Kidney (tissue), 14 donors: Measurements from ENCODE around the gene TMEM35B. TPM values are rescaled to one million over a fixed set of nuclear protein-coding genes. Genes with fewer than 3 reads are reported as not detected.

Experiments used
- DNase-seq, 5 donors: peaks; one replicate each; pipeline ENCODE4 v3.0.0-alpha.2; 2013 to 2020
- FAIRE-seq: peaks from 2 replicates; lab custom pipeline; 2012; peaks lifted over from hg19 to GRCh38; lab: Jason Lieb, UNC
- H3K27ac ChIP-seq, 2 donors: one replicate each; pipeline ENCODE4 v1.7.0; 2013; ENCODE audit warnings: low read depth in 2 of 2, low read length in 2 of 2, inconsistent platforms in 1 of 2
- H3K27me3 ChIP-seq: one replicate; pipeline ENCODE4 v1.7.1; 2013; ENCODE audit warnings: low read length, inconsistent platforms; ENCODE audit not compliant: control insufficient read depth, insufficient read depth
- H3K36me3 ChIP-seq, 3 donors: one replicate each; pipeline versions ENCODE4 v1.7.0 to v1.7.1; 2013; ENCODE audit warnings: low read length in 3 of 3, control low read depth in 1 of 3, inconsistent platforms in 1 of 3; ENCODE audit not compliant: insufficient read depth in 3 of 3, control insufficient read depth in 2 of 3
- H3K4me1 ChIP-seq, 3 donors: one replicate each; pipeline versions ENCODE4 v1.7.0 to v1.7.1; 2013; ENCODE audit warnings: low read length in 3 of 3, inconsistent platforms in 1 of 3, low read depth in 1 of 3; ENCODE audit not compliant: control insufficient read depth in 2 of 3, insufficient read depth in 2 of 3
- H3K4me3 ChIP-seq, 3 donors: one replicate each; pipeline versions ENCODE4 v1.7.0 to v1.8.1; 2013; ENCODE audit warnings: low read length in 3 of 3, control low read depth in 1 of 3, inconsistent platforms in 1 of 3
- H3K9ac ChIP-seq, 3 donors: one replicate each; pipeline versions ENCODE4 v1.7.0 to v1.7.1; 2013; ENCODE audit warnings: low read length in 3 of 3, control low read depth in 1 of 3, inconsistent platforms in 1 of 3
- H3K9me3 ChIP-seq, 3 donors: one replicate each; pipeline versions ENCODE4 v1.7.0 to v1.7.1; 2013; ENCODE audit warnings: low read length in 3 of 3, control low read depth in 1 of 3, inconsistent platforms in 1 of 3; ENCODE audit not compliant: control insufficient read depth in 2 of 3, insufficient read depth in 1 of 3
- intact Hi-C: fragments of 100-400 bp; cut with DNase I; formaldehyde crosslinking; loops from one replicate; pipeline ENCODE4 v1.11.1; 2022
- polyA plus RNA-seq: library from polyadenylated mRNA; stranded (reverse); fragments of 350-450 nt; fragmentation: Illumina TruSeq; extraction: RNeasy Lipid Tissue Mini Kit (QIAGEN cat#74804); gene quantifications from one replicate; pipeline ENCODE4 v1.2.3, GENCODE V29; 2014; ENCODE audit warnings: low read depth, low replicate concordance; ENCODE audit not compliant: insufficient read depth
- total RNA-seq: library from RNA; stranded (reverse); fragmentation: NEBNext Ultra II Directional; extraction: Animal tissue kit (Norgen Biotek cat#: 25700); gene quantifications from one replicate; pipeline ENCODE4 v1.2.1, GENCODE V29; 2021
- TF ChIP-seq, protein P1 (sequence below): IDR thresholded peaks from 3 replicates; pipeline ENCODE4 v1.5.1; 2012; ENCODE audit warnings: mild to moderate bottlenecking, moderate library complexity, borderline replicate concordance; ENCODE audit not compliant: insufficient read depth; ENCODE audit errors: extremely low read depth
- donor health status: control.
- donor health status: control.
- donor health status: control.
- donor health status: control.
- donor health status: control.
- donor health status: DM: yes; HTN: yes; CAD: no.
- donor health status: Normal renal cell carcinoma (clear cell type).

TMEM35B gene
- total and polyA plus RNA-seq, 2 donors from 2014 or later, result 44.2 to 48.3 TPM

DNA sequence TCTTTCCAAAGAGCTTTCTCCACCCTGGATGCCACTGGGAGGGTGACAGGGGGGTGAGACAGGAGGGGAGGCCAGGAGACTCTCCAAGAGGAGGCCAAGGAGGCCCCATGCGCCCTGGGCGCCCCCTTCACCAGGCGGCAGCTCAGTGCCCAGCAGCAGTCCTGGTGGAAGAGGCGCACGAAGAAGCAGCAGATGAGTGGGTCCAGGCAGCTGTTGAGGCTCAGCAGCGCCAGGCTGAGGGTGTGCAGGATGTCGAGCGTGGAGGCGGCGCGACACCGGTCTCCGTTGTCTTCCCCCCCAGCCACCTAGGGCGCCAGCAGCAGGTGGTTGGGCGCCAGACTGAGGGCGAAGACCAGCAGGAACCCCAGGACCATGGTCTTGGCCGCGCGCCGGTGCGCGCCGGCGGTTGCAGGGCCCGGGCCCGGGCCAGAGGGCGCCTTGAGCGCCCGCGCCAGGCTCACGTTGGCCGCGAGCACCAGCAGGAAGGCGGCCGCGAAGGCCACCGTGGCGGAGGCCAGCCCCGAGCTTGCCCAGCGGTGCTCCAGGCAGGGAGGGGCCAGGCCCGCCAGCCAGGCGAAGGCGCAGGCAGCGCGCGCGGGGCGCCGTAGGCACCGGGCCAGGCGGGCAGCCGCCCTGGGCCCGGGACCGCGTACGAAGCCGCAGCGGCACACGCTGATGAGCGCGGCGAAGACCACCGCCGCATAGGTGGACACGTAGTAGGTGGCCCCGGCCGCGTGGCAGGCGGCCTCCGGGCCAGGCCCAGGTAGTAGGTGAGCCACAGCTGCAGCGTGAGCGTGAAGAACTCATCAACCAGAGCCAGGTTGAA, 8.6 kb downstream of the TMEM35B start:
- Histone ChIP-seq H3K4me3 (no peak overlapping the region), H3K27ac (no peak overlapping the region), H3K9ac (no peak overlapping the region), H3K9me3 (no peaks in the 10 kb centered on the region), H3K4me1 (peaks cover 0 to 2% (median 0%) of the 10 kb centered on the region in 3 donors), H3K36me3 (no peaks in the 10 kb centered on the region), H3K27me3 (no peaks in the 10 kb centered on the region)
- intact Hi-C loops, result no loop called here
- no peak for DNase-seq
- no peak for FAIRE-seq
- TF ChIP-seq, protein P1, sequence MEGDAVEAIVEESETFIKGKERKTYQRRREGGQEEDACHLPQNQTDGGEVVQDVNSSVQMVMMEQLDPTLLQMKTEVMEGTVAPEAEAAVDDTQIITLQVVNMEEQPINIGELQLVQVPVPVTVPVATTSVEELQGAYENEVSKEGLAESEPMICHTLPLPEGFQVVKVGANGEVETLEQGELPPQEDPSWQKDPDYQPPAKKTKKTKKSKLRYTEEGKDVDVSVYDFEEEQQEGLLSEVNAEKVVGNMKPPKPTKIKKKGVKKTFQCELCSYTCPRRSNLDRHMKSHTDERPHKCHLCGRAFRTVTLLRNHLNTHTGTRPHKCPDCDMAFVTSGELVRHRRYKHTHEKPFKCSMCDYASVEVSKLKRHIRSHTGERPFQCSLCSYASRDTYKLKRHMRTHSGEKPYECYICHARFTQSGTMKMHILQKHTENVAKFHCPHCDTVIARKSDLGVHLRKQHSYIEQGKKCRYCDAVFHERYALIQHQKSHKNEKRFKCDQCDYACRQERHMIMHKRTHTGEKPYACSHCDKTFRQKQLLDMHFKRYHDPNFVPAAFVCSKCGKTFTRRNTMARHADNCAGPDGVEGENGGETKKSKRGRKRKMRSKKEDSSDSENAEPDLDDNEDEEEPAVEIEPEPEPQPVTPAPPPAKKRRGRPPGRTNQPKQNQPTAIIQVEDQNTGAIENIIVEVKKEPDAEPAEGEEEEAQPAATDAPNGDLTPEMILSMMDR, result no peak

DNA sequence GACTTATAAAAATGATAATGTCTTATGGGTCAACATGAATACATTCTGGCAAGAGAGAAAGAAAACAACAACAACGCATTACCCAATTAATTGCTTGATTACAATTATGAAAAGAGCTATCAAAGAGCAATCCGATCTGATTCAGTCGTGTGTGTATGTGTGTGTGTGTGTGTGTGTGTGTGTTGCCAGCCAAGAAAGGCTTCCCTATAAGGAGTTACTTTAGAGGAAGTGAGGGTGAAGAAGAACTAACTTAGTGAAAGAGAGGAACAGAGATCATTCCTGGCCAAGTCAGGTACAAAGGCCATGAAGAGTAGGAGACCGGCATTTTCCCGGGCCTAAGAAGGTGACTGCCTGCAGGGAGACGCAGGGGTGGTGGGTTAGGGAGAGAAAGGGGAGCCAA, 9.4 kb downstream of the TMEM35B start:
- TF ChIP-seq, protein P1, result no peak
- Histone ChIP-seq H3K27me3 (no peaks in the 10 kb centered on the region), H3K9ac (no peak overlapping the region), H3K36me3 (no peaks in the 10 kb centered on the region), H3K9me3 (no peaks in the 10 kb centered on the region), H3K4me1 (peaks cover 0 to 2% (median 0%) of the 10 kb centered on the region in 3 donors), H3K27ac (no peak overlapping the region), H3K4me3 (no peak overlapping the region)
- DNase-seq, result no peak
- intact Hi-C loops, result no loop called here
- no peak for FAIRE-seq

- intact Hi-C loops, result no loop called here
- DNase-seq, result no peak
- Histone ChIP-seq H3K9me3 (no peaks in the 10 kb centered on the region), H3K4me1 (peaks cover 0 to 2% (median 0%) of the 10 kb centered on the region in 3 donors), H3K27me3 (no peaks in the 10 kb centered on the region), H3K36me3 (no peaks in the 10 kb centered on the region), H3K27ac (no peak overlapping the region), H3K4me3 (no peak overlapping the region), H3K9ac (no peak overlapping the region)
- TF ChIP-seq, protein P1, result no peak
- no peak for FAIRE-seq
Measured at GRCh38 chr1:34975338-34975737, 9.8 kb downstream of the TMEM35B start.

DNA sequence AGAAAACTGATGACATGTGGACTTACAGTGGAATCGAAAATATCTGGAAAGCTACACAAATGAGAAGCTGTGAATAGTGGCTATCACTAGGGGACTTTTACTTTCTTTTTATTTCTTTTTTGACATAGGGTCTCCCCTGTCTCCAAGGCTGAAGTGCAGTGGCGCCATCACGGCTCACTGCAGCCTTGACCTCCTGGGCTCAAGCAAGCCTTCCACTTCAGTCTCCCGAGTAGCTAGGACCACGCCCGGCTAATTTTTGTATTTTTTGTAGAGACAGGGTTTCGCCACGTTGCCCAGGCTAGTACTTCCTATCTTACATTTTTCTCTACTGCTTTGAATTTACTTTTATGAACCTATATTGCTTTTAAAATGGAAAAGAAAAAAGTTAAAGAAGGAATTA, 10.5 kb downstream of the TMEM35B start:
- H3K9ac ChIP-seq, result no peak overlapping the region
- DNase-seq (no peak), FAIRE-seq (no peak)
- no peak overlapping the region for H3K4me3 ChIP-seq
- H3K4me1 ChIP-seq, result peaks cover 0 to 2% (median 0%) of the 10 kb centered on the region in 3 donors
- no peaks in the 10 kb centered on the region for H3K9me3 ChIP-seq
- no peak overlapping the region for H3K27ac ChIP-seq
- TF ChIP-seq, protein P1, result no peak
- intact Hi-C loops, result no loop called here
- H3K36me3 ChIP-seq, result no peaks in the 10 kb centered on the region
- no peaks in the 10 kb centered on the region for H3K27me3 ChIP-seq
